WTC11 (cell line): Measurements from ENCODE around the gene TAMM41.

ENCODE experiments used
- AFF4 ChIP-seq: sonication (generic); formaldehyde crosslinking; IDR thresholded peaks from 2 replicates; pipeline ENCODE4 v1.8.1; 2023; ENCODE audit warnings: mild to moderate bottlenecking, missing genetic modification reagents, borderline replicate concordance
- ATF2 ChIP-seq: sonication (generic); formaldehyde crosslinking; IDR thresholded peaks from 2 replicates; pipeline ENCODE4 v1.8.1; 2022; ENCODE audit warnings: low read depth, missing genetic modification reagents, borderline replicate concordance
- CREM ChIP-seq: sonication (generic); formaldehyde crosslinking; IDR thresholded peaks from 2 replicates; pipeline ENCODE4 v1.8.1; 2022; ENCODE audit warnings: mild to moderate bottlenecking, missing genetic modification reagents, moderate library complexity
- EMX1 ChIP-seq: fragments of 250-450 bp; sonication (Bioruptor Pico); IDR thresholded peaks from 2 replicates; pipeline ENCODE4 v1.8.0; 2021; ENCODE audit warnings: mild to moderate bottlenecking
- FOXJ3 ChIP-seq: sonication (generic); formaldehyde crosslinking; IDR thresholded peaks from 2 replicates; pipeline ENCODE4 v1.9.0; 2021; ENCODE audit warnings: missing genetic modification reagents, mild to moderate bottlenecking, borderline replicate concordance
- MXD4 ChIP-seq: fragments of 250-450 bp; sonication (Bioruptor Pico); IDR thresholded peaks from 2 replicates; pipeline ENCODE4 v1.8.0; 2021; ENCODE audit warnings: mild to moderate bottlenecking, moderate library complexity, borderline replicate concordance
- MYBL2 ChIP-seq: sonication (generic); formaldehyde crosslinking; IDR thresholded peaks from 2 replicates; pipeline ENCODE4 v1.8.1; 2023; ENCODE audit warnings: mild to moderate bottlenecking, moderate library complexity, missing genetic modification reagents
- SP1 ChIP-seq: sonication (generic); formaldehyde crosslinking; conservative IDR thresholded peaks from 2 replicates; pipeline ENCODE4 v1.8.1; 2022; ENCODE audit warnings: missing genetic modification reagents
- TP53 ChIP-seq: sonication (generic); formaldehyde crosslinking; IDR thresholded peaks from 2 replicates; pipeline ENCODE4 v1.8.1; 2023; ENCODE audit warnings: mild to moderate bottlenecking, missing genetic modification reagents
- ZNF219 ChIP-seq: sonication (generic); formaldehyde crosslinking; IDR thresholded peaks from 2 replicates; pipeline ENCODE4 v1.8.0; 2023; ENCODE audit warnings: missing genetic modification reagents, mild to moderate bottlenecking, borderline replicate concordance
- TF ChIP-seq, protein P1 (sequence below): sonication (generic); formaldehyde crosslinking; IDR thresholded peaks from 2 replicates; pipeline ENCODE4 v1.8.1; 2022; ENCODE audit warnings: missing genetic modification reagents, borderline replicate concordance
- TF ChIP-seq, protein P2 (sequence below): fragments of 200-600 bp; IDR thresholded peaks from 2 replicates; pipeline ENCODE4 v1.8.0; 2022; ENCODE audit warnings: antibody characterized with exemption

- TF ChIP-seq EMX1 (CRISPR knock-in tag), result no peak
- TF ChIP-seq ZNF219, result no peak
- TF ChIP-seq MXD4, result no peak
- TF ChIP-seq TP53 (CRISPR knock-in tag), result no peak
- TF ChIP-seq FOXJ3 (CRISPR knock-in tag), result no peak
- TF ChIP-seq SP1 (CRISPR knock-in tag), result no peak
- TF ChIP-seq CREM, result no peak
- TF ChIP-seq AFF4 (CRISPR knock-in tag), result no peak
- TF ChIP-seq, protein P1, sequence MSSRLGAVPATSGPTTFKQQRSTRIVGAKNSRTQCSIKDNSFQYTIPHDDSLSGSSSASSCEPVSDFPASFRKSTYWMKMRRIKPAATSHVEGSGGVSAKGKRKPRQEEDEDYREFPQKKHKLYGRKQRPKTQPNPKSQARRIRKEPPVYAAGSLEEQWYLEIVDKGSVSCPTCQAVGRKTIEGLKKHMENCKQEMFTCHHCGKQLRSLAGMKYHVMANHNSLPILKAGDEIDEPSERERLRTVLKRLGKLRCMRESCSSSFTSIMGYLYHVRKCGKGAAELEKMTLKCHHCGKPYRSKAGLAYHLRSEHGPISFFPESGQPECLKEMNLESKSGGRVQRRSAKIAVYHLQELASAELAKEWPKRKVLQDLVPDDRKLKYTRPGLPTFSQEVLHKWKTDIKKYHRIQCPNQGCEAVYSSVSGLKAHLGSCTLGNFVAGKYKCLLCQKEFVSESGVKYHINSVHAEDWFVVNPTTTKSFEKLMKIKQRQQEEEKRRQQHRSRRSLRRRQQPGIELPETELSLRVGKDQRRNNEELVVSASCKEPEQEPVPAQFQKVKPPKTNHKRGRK, result no peak
- TF ChIP-seq ATF2, result no peak
- TF ChIP-seq, protein P2, sequence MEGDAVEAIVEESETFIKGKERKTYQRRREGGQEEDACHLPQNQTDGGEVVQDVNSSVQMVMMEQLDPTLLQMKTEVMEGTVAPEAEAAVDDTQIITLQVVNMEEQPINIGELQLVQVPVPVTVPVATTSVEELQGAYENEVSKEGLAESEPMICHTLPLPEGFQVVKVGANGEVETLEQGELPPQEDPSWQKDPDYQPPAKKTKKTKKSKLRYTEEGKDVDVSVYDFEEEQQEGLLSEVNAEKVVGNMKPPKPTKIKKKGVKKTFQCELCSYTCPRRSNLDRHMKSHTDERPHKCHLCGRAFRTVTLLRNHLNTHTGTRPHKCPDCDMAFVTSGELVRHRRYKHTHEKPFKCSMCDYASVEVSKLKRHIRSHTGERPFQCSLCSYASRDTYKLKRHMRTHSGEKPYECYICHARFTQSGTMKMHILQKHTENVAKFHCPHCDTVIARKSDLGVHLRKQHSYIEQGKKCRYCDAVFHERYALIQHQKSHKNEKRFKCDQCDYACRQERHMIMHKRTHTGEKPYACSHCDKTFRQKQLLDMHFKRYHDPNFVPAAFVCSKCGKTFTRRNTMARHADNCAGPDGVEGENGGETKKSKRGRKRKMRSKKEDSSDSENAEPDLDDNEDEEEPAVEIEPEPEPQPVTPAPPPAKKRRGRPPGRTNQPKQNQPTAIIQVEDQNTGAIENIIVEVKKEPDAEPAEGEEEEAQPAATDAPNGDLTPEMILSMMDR, result no peak
- TF ChIP-seq MYBL2 (CRISPR knock-in tag), result no peak
These were observed 41.0 kb downstream of the TAMM41 start for GRCh38 chr3:11805716-11806115.
